Activated CD4-positive, alpha-beta memory T cell treated with anti-CD3 and anti-CD28 coated beads, Interleukin-2, amount 10 ng/mL, durations not matched to agents 7 days and 5 days (primary cell): ENCODE results near the gene ZNF385C. TPM values are rescaled to one million over a fixed set of nuclear protein-coding genes. Genes with fewer than 3 reads are reported as not detected.

Experiments used
- CTCF ChIA-PET: fragments of 350-600 bp; sonication (Branson Sonifier 250); formaldehyde crosslinking; loops from one replicate; lab custom pipeline; 2021; ENCODE audit warnings: antibody characterized with exemption, inconsistent platforms; lab: Charles Lee
- POLR2A ChIA-PET: fragments of 350-600 bp; sonication (Branson Sonifier 250); formaldehyde crosslinking; loops from one replicate; lab custom pipeline; 2021; ENCODE audit warnings: antibody characterized with exemption; lab: Charles Lee
- DNase-seq: peaks from one replicate; pipeline ENCODE4 v3.0.0-alpha.2; 2020
- H3K27ac Mint-ChIP-seq: one replicate; pipeline ENCODE4 v1.8.0; 2021; ENCODE audit warnings: mild to moderate bottlenecking, mixed read lengths
- H3K27me3 Mint-ChIP-seq: one replicate; pipeline ENCODE4 v1.8.0; 2021; ENCODE audit warnings: mixed read lengths
- H3K36me3 Mint-ChIP-seq: one replicate; pipeline ENCODE4 v1.8.0; 2021; ENCODE audit warnings: low read depth, mixed read lengths
- H3K4me1 Mint-ChIP-seq: one replicate; pipeline ENCODE4 v1.8.0; 2021; ENCODE audit warnings: mixed read lengths
- H3K4me3 Mint-ChIP-seq: one replicate; pipeline ENCODE4 v1.8.0; 2021; ENCODE audit warnings: mild to moderate bottlenecking, mixed read lengths
- H3K9me3 Mint-ChIP-seq: one replicate; pipeline ENCODE4 v1.8.0; 2021; ENCODE audit warnings: mixed read lengths
- total RNA-seq, 2 experiments: library from RNA; stranded (reverse); gene quantifications; one replicate each; pipeline ENCODE4 v1.2.3, GENCODE V29; 2021

The ZNF385C gene
- total RNA-seq, 2 experiments from 2014 or later, result not detected

GRCh38 chr17:42051013-42051400 is 47.3 kb downstream of the ZNF385C start:
- no peak overlapping the region for H3K27ac Mint-ChIP-seq
- ChIA-PET CTCF (interaction anchor here (0.6 to 1.1 kb wide), 3 partner anchors 15 to 83 kb away, joined by 3 to 4 read pairs (median 3); no protein-coding TSS in a partner anchor), POLR2A (no interaction called here)
- H3K36me3 Mint-ChIP-seq, result no peaks in the 10 kb centered on the region
- peaks cover 8% of the 10 kb centered on the region for H3K4me1 Mint-ChIP-seq
- peaks cover 64% of the 10 kb centered on the region for H3K27me3 Mint-ChIP-seq
- DNase-seq, result no peak
- H3K9me3 Mint-ChIP-seq, result no peaks in the 10 kb centered on the region
- H3K4me3 Mint-ChIP-seq, result peak overlapping the region; percentile 49

- H3K9me3 Mint-ChIP-seq, result no peaks in the 10 kb centered on the region
- peak; percentile 31 for DNase-seq
- H3K4me1 Mint-ChIP-seq, result peaks cover 8% of the 10 kb centered on the region
- H3K27ac Mint-ChIP-seq, result no peak within 1 kb of the TSS
- peaks cover 65% of the 10 kb centered on the region for H3K27me3 Mint-ChIP-seq
- peak within 1 kb of the TSS; percentile 60 for H3K4me3 Mint-ChIP-seq
- H3K36me3 Mint-ChIP-seq, result no peaks in the 10 kb centered on the region
- ChIA-PET CTCF (interaction anchor here (0.6 to 1.1 kb wide), 3 partner anchors 15 to 84 kb away, joined by 3 to 4 read pairs (median 3); no protein-coding TSS in a partner anchor), POLR2A (no interaction called here)
Measured at GRCh38 chr17:42050393-42051012, 47.8 kb downstream of the ZNF385C start, which contains the start of gene C17orf113. Gene C17orf113, minus strand, starts transcription at chr17:42050601. Its CDS starts 7,225 bp downstream, at chr17:42043376.

DNA sequence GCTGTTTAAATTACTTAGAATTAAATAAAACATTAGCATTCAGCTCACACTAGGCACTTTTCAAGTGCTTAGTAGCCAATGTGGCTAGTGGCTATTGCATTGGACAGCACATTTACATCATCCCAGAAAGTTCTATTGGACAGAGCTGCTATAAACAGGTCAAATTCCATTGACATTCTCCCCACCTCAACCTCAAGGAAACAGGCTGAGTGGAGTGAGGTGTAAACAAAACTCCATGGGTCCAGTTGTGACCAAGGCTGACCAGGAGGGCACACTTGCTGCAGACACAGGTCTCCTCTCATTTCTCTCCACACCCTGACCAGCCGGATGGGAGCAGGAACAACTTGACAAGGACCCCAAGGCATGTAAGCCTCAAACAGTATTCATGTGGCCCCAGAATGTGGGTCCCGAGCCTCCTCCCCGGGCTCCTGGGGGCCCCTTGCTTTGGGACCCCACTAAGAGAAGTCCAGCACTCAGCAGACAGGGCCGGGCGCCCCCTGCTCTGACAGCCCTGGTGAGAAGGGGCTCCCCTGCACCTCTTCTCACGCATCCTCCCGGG is 48.4 kb downstream of the ZNF385C start:
- no peaks in the 10 kb centered on the region for H3K36me3 Mint-ChIP-seq

DNA sequence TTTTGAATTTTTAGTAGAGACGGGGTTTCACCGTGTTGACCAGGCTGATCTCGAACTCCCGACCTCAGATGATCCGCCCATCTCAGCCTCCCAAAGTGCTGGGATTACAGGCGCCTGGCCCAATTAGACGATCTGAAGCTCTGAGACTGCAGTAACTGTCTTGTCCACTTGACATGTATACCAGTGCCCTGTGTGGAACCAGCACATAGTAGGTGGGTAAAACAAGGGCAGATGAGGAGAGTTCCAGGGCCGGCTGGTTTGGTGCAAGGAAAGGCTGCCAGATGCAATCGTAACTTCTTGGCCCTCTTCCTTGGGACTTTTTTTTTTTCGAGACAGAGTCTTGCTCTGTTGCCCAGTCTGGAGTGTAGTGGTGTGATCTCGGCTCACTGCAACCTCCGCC is 50.9 kb downstream of the ZNF385C start:
- H3K27me3 Mint-ChIP-seq, result peaks cover 43% of the 10 kb centered on the region
- DNase-seq, result no peak
- H3K27ac Mint-ChIP-seq, result no peak overlapping the region
- H3K9me3 Mint-ChIP-seq, result no peaks in the 10 kb centered on the region
- ChIA-PET CTCF (no interaction called here), POLR2A (no interaction called here)
- H3K36me3 Mint-ChIP-seq, result no peaks in the 10 kb centered on the region
- H3K4me3 Mint-ChIP-seq, result no peak overlapping the region
- peaks cover 8% of the 10 kb centered on the region for H3K4me1 Mint-ChIP-seq

More for the DNA sequence above, 48.4 kb downstream of the ZNF385C start:
- Mint-ChIP-seq H3K4me3 (peak overlapping the region; percentile 60), H3K27ac (no peak overlapping the region), H3K27me3 (peaks cover 59% of the 10 kb centered on the region), H3K9me3 (no peaks in the 10 kb centered on the region), H3K4me1 (peaks cover 8% of the 10 kb centered on the region)
- DNase-seq, result no peak
- ChIA-PET POLR2A (no interaction called here), CTCF (no interaction called here)

- no peak for DNase-seq
- H3K27me3 Mint-ChIP-seq, result peaks cover 31% of the 10 kb centered on the region
- CTCF ChIA-PET, result no interaction called here
- no peaks in the 10 kb centered on the region for H3K9me3 Mint-ChIP-seq
- H3K4me3 Mint-ChIP-seq, result no peak overlapping the region
- no peaks in the 10 kb centered on the region for H3K36me3 Mint-ChIP-seq
- H3K4me1 Mint-ChIP-seq, result peaks cover 4% of the 10 kb centered on the region
- H3K27ac Mint-ChIP-seq, result no peak overlapping the region
- POLR2A ChIA-PET, result interaction anchor here (1.0 kb wide), 1 partner anchor 80 kb away, joined by 3 read pairs; no protein-coding TSS in a partner anchor
Measured at GRCh38 chr17:42045719-42046118, 52.6 kb downstream of the ZNF385C start.

DNA sequence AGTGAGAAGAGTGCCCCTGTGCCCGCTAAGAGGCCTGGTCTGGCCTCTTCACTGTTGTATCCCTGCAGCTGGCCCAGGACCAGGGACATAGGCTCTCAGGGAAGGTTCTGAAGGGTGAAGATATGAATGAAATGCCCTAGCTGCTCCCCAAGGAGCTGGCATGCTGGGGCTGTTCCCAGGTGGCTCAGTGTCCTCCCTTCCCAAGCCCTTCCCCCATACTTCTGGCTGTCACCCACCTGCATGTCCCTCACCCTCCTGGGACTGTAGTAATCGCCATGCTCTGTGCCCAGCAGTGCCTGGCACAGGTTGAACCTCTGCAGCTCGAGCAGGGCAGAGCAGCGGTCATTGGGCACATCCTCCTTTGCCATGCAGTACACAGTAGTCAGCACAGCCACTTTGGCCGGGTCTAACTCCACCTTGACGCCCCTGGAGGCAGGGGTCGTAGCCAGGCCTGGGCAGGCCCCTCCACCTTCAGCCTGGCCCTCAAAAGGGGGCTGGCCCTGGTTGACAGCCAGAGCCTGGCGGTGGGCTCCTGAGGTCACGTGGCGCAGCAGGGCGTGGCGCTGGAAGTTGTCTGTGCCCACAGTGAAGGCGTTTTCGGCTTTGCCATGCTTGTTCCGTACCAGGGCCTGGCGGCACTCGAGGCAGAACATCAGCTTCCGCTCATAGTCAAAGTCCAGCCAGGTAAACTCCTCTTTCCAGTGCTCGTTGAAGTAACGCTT is 55.5 kb downstream of the ZNF385C start:
- DNase-seq, result no peak
- ChIA-PET POLR2A (no interaction called here), CTCF (interaction anchor here (0.7 kb wide), 1 partner anchor 266 kb away, joined by 3 read pairs; no protein-coding TSS in a partner anchor)
- Mint-ChIP-seq H3K4me1 (no peaks in the 10 kb centered on the region), H3K27ac (no peak overlapping the region), H3K27me3 (peaks cover 14% of the 10 kb centered on the region), H3K9me3 (no peaks in the 10 kb centered on the region), H3K4me3 (no peak overlapping the region), H3K36me3 (no peaks in the 10 kb centered on the region)

GRCh38 chr17:42041619-42042018 is 56.7 kb downstream of the ZNF385C start:
- no peak for DNase-seq
- H3K27ac Mint-ChIP-seq, result no peak overlapping the region
- CTCF ChIA-PET, result interaction anchor here (1.0 to 1.2 kb wide), 2 partner anchors 22 to 25 kb away, joined by 3 to 4 read pairs; partner anchors contain the start of gene NKIRAS2
- peaks cover 18% of the 10 kb centered on the region for H3K27me3 Mint-ChIP-seq
- no peak overlapping the region for H3K4me3 Mint-ChIP-seq
- POLR2A ChIA-PET, result interaction anchor here (1.2 to 1.8 kb wide), 2 partner anchors 15 to 24 kb away, joined by 4 read pairs; partner anchors contain the start of gene DNAJC7
- H3K4me1 Mint-ChIP-seq, result no peaks in the 10 kb centered on the region
- H3K36me3 Mint-ChIP-seq, result no peaks in the 10 kb centered on the region
- H3K9me3 Mint-ChIP-seq, result no peaks in the 10 kb centered on the region

DNA sequence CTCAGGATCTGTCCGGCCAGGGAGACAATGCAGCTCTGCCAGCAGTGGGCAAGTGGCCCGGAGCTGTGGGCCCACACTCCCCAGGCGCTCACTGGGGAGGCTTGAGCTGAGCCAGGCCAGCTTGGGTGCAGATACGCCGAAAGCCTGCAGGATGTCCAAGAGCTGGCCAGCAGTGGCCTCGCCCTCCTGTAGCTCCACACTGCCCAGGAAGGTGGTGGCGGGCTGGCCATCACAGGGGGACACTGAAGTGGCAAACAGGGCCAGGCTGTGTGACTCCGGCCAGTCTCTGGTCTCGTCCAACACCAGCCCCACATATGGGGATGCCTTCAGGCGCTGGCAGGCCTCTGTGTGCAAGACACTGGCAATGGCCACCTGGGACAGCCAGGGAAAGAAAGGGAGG is 57.5 kb downstream of the ZNF385C start:
- ChIA-PET CTCF (interaction anchor here (1.2 kb wide), 1 partner anchor 21 kb away, joined by 3 read pairs; the partner anchor contains the start of gene NKIRAS2), POLR2A (interaction anchor here (1.2 to 1.8 kb wide), 2 partner anchors 14 to 23 kb away, joined by 4 read pairs; partner anchors contain the start of gene DNAJC7)
- no peak overlapping the region for H3K4me3 Mint-ChIP-seq
- H3K9me3 Mint-ChIP-seq, result no peaks in the 10 kb centered on the region
- H3K27ac Mint-ChIP-seq, result no peak overlapping the region
- no peak for DNase-seq
- peaks cover 15% of the 10 kb centered on the region for H3K27me3 Mint-ChIP-seq
- no peaks in the 10 kb centered on the region for H3K4me1 Mint-ChIP-seq
- no peaks in the 10 kb centered on the region for H3K36me3 Mint-ChIP-seq

GRCh38 chr17:42039794-42040763 is 58.2 kb downstream of the ZNF385C start:
- ChIA-PET POLR2A (interaction anchor here (1.0 to 1.8 kb wide), 3 partner anchors 13 to 72 kb away, joined by 4 read pairs; partner anchors contain the start of genes DHX58 and DNAJC7), CTCF (interaction anchor here (1.0 kb wide), 1 partner anchor 20 kb away, joined by 3 read pairs; the partner anchor contains the start of gene NKIRAS2)
- Mint-ChIP-seq H3K27me3 (peaks cover 12% of the 10 kb centered on the region), H3K36me3 (no peaks in the 10 kb centered on the region), H3K9me3 (no peaks in the 10 kb centered on the region), H3K4me1 (no peaks in the 10 kb centered on the region), H3K27ac (no peak overlapping the region), H3K4me3 (no peak overlapping the region)
- DNase-seq, result no peak

GRCh38 chr17:42038221-42038973 is 59.9 kb downstream of the ZNF385C start:
- no peak overlapping the region for H3K27ac Mint-ChIP-seq
- H3K27me3 Mint-ChIP-seq, result peaks cover 16% of the 10 kb centered on the region
- peaks cover 6% of the 10 kb centered on the region for H3K4me1 Mint-ChIP-seq
- no peak overlapping the region for H3K4me3 Mint-ChIP-seq
- no peaks in the 10 kb centered on the region for H3K36me3 Mint-ChIP-seq
- ChIA-PET CTCF (interaction anchor here (1.6 kb wide), 1 partner anchor 11 kb away, joined by 3 read pairs; no protein-coding TSS in a partner anchor), POLR2A (no interaction called here)
- DNase-seq, result no peak
- H3K9me3 Mint-ChIP-seq, result no peaks in the 10 kb centered on the region

DNA sequence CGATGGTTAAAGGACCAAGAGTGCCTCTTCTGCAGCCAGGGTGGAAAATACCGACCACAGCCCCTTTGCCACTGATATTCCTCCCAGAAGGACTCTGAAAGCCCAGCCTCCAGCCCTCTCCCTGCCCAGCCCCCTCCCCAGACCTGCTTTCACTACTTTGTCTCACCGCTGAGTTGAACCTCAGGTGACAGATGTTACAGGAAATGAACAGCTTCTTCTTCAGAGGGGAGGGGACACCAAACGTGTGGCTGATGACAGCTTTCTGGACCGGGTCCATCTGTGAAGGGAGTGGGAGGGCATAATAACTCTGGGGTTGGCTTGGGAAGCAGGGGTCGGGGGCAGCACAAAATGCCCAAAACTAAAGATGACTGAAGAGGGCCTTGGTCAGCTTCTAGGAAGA is 64.2 kb downstream of the ZNF385C start:
- H3K27ac Mint-ChIP-seq, result no peak overlapping the region
- peaks cover 6% of the 10 kb centered on the region for H3K4me1 Mint-ChIP-seq
- no peak for DNase-seq
- ChIA-PET POLR2A (interaction anchor here (1.2 to 1.9 kb wide), 2 partner anchors 17 to 78 kb away, joined by 4 to 10 read pairs; partner anchors contain the start of genes DHX58 and DNAJC7), CTCF (interaction anchor here (0.8 to 1.6 kb wide), 3 partner anchors 8 to 17 kb away, joined by 3 to 5 read pairs (median 5); partner anchors contain the start of genes DNAJC7 and NKIRAS2)
- H3K4me3 Mint-ChIP-seq, result no peak overlapping the region
- H3K27me3 Mint-ChIP-seq, result peaks cover 12% of the 10 kb centered on the region
- H3K9me3 Mint-ChIP-seq, result no peaks in the 10 kb centered on the region
- no peaks in the 10 kb centered on the region for H3K36me3 Mint-ChIP-seq
